ENCODE data around the gene MSRB3.
"Not testable (repeated sequence)": the region's sequence is repeated elsewhere in the genome, so short reads cannot be mapped to it uniquely, and the experiment has no call there.

MSRB3 gene

DNA sequence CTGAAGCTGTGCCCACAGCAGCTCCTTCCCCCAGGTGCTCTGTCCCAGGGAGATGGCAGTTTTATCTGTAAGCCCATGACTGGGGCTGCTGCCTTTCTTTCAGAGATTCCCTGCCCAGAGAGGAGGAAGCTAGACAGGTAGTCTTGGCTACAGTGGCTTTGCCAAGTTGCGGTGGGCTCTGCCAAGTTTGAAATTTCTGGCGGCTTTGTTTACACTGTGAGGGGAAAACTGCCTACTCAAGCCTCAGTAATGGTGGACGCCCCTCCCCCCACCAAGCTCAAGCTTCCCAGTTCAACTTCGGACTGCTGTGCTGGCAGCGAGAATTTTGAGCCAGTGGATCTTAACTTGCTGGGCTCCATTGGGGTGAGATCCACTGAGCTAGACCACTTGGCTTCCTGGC lies 124.7 kb downstream of the MSRB3 start:
- no peak for DNase-seq (ENCODE audit: low read depth)

DNA sequence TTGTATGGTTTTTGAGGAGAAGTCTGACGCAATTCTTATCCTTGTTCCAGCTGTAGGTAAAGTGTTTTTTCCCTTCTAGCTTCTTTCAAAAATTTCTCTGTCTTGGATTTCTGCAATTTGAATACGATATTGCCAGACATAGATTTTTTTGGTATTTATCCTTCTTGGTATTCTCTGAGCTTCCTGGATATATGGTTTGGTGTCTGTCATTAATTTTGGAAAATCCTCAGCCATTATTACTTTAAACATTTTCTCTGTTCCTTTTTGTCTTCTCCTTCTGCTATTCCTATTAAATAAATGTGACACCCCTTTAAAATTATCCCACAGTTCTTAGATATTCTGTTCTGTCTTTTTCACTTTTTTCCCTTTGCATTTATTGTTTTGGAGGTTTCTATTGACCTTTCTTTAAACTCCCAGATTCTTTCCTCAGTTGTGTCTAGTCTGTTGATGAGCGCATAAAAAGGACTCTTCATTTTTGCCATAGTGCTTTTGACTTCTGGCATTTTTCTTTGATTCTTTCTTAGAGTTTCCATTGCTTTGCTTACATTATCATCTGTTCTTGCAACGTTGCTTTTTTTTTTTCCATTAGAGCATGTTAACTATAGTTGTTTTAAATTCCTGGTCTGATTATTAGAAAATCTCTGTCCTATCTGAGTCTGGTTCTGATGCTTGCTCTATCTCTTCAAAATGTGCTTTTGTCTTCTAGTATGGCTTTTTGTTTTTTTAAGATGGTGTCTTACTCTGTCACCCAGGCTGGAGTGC lies 129.1 kb downstream of the MSRB3 start:
- no peak for DNase-seq (ENCODE audit: low read depth)

DNA sequence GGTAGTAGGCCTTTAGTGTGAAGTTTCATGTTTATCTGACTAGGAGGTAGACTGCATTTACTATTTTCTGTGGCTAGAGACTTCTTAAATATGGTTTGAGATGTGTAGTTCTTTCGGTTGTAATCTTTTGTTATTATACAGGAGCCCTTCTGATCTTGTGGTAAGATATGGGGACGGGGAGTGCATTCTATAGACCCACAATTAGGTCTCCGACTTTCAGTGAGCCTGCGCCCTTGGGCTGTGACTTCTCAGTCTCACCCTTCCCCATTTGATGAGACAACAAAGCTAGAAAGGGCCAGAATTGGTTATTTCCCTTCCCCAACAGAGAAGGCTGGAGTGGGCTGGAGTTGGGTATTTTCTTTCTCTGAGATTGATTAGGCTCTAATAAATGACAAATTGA lies 130.0 kb downstream of the MSRB3 start:
- no peak for DNase-seq (ENCODE audit: low read depth)

DNA sequence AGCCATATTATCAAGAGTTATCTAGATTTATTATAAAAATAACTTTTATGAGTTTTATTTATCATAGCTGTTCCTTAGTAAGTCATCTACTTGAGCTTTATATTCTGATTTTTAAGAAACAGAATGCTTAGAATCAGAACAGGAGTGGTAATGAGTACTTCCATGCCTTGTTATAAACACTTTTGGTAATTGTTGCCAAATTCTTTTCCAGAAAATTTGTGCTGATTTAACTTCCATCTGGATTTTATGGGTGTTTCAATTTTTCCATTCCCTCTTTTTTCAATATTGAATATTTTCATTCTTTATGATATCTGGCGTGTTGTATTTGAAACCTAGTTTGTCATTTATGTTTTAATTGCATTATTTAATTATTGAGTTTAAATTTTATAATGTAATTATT lies 131.2 kb downstream of the MSRB3 start:
- no peak for DNase-seq (ENCODE audit: low read depth)

DNA sequence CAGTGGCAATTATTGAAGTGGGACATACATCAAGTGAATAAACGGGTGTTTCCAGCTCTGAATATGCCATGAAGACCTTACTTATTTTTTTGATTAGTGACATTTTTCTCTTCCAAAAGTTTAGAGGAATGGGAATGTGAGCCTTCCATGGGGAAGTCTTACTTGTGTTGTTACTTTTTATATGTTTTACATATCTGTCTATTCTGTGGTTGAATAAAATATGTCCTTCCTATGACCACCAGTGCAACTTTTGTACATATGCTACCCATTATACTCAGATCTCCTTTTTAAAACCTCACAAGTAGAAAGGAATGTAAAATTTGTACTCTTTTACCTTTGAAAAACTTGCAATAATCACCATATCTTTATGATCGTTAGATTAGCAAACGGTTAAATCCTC lies 132.7 kb downstream of the MSRB3 start:
- DNase-seq (ENCODE audit: low read depth), result no peak

DNA sequence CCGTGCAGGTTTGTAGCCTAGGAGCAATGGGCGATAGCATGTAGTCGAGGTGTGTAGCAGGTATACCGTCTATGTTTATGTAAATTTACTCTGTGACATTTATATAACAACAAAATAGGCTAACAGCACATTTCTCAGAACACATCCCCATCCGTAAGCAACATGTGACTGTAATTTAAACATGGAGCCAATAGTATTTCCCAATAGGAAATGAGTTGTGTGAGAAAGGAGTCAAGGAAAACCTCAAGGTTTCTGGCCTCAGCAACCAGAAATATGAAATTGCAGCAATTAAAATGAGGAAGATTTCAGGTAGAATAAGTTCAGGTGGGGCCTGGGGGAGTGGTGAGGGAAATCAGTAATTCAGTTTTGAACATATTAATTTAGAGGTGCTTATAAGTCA lies 136.0 kb downstream of the MSRB3 start:
- DNase-seq (ENCODE audit: low read depth), result peak; percentile 65

DNA sequence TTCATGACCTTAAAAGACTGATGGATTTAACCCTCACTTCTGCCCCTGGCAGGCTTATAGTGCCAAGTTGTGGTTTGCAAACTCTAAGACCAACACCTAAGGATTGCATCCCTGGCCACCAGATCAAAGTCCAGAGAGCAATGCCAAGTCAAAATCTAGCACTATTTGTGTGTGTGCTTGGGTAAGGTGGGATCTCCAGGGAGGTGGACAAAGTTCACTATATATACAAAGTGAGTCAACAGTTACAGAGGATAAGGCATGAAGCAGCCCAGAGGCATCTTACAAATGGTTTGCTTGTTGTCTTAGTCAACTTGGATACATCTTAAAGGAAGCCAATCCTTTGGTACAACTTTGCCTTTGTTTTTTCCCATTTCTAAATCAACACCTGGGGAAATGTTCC lies 137.3 kb downstream of the MSRB3 start:
- DNase-seq (ENCODE audit: low read depth), result peak; percentile 20

DNA sequence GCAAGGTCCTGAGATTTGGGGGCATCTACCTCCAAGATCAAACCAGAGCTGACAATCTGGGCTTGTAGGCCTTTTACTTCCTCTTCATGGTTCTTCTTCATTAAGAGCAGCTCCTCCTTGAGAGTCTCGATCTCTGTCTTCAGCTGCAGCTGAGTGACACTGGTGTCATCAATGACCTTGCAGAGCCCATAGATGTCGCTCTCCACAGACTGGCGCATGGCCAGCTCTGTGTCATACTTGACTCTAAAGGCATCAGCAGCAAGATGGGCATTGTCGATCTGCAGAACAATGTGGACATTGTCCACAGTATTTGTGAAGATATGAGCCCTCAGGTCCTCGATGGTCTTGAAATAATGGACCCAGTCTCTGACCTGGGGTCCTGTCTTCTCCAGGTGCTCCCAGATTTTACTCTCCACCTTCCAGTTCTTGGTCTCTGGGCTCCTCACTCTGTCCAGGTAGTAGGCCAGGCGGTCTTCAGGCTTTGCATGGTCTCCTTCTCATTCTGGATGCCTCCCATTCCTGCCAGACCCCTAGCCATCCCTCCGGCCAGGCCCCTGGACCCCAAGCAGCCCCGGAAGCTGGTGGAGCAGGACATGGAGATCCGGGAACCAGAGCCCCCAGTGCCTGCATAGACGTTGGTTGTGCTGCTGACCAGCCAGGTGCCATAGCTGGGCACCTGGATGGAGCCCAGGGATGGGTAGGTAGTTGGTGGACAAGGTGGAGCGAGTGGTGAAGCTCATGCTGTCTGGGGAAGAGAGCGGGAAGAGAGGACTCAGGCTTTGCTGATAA lies 141.0 kb downstream of the MSRB3 start:
- DNase-seq (ENCODE audit: low read depth), result no peak

DNA sequence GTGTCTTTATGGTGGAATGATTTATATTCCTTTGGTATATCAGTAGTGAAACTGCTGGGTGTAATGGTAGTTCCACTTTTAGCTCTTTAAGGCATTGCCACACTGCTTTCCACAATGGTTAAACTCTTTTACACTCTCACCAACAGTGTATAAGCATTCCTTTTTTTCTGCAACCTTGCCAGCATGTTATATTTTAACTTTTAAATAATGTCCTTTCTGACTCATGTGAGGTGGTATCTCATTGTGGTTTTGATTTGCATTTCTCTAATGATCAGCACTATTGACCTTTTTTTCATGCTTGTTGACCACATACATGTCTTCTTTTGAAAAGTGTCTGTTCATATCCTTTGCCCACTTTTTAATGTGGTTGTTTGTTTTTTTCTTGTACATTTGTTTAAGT lies 142.5 kb downstream of the MSRB3 start:
- DNase-seq (ENCODE audit: low read depth), result no peak

DNA sequence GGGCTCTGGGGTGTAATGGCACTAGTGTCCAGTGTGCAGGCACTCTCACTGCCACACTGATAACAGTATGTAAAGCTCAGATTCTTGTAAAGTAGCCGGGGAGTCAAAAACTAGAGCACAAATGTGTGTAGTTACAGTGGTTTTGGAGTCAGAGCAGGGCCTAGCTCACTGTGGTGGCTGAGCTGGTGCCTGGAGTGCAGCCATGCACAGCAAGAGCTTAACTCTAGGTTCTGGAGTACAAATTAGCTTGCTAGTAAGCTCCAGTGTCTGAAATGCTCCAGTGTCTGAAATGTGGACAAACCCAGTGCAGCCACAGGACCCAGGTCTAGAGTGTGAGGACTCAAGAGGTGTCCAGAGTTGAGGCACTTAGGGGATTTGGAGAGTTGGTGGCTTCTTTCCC lies 149.2 kb downstream of the MSRB3 start:
- DNase-seq (ENCODE audit: low read depth), result no peak

DNA sequence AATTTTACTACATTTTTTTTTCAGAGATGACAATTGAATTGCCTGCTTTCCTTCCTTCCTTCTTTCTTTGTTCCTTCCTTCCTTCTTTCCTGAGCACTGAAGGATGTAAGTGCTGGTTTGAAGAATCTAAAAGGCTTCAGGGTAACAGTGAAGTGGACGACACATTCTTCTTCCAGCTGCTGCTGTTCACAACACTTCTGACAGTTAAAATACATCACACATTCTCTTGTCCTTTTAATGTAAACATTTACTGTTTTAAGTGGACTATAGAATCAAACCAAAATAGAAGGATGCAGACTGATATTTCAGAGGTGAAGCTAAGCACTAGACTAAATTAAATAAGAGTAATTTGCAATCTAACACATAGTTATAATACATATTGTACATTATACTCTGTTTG lies 151.5 kb downstream of the MSRB3 start:
- no peak for DNase-seq (ENCODE audit: low read depth)

DNA sequence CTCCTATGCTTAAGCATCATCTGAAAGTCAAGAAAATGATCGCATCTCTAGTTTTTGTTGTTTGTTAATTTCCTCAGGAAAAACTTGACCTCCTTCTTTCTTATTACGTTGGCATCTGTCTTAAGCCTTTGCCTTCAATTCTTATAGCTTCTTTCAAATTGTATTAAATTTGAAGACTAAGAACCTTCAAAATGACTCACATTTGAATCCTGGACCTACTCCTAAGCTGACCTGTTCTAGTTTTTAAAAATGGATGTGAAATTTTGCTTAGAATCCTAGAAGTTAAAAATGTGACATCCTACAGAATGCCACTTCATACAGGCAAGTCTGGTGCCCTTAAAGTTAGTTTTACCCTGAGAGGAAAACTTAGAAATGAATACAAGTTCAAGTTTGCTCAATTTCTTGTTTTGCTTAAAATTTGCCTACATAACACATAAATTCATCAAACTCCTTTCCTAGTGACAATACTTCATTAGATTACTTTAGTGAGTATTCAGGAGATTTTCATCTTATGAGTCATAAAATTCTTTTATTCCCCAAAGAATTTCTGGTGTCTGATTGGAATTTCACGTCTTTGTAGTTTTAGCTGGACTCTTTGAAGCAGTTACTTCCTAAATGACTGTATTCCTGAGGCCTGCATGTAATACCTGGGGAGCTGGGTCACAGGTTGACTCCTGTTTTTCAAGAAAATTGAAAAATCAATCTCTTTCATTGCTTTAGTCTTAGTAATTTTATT lies 152.3 kb downstream of the MSRB3 start:
- peak; percentile 76 for DNase-seq (ENCODE audit: low read depth)

DNA sequence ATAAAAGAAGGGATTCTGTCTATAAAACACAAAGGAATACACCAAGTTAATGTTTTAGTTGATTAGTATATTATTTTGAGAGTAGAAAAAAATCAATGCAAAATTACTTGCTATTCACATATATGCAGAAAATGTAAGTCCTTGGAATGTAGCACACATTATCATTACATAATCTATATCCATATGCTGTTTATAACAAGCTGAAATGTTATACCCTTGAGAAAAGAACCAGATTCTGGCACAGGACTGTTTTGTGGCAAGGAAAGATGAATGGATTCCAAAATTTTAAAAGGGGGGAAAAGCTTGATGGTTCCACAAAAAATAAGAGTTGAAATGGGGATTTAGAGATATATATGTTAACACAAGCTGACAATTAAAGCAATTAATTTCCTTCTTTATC lies 153.6 kb downstream of the MSRB3 start:
- DNase-seq (ENCODE audit: low read depth), result no peak

DNA sequence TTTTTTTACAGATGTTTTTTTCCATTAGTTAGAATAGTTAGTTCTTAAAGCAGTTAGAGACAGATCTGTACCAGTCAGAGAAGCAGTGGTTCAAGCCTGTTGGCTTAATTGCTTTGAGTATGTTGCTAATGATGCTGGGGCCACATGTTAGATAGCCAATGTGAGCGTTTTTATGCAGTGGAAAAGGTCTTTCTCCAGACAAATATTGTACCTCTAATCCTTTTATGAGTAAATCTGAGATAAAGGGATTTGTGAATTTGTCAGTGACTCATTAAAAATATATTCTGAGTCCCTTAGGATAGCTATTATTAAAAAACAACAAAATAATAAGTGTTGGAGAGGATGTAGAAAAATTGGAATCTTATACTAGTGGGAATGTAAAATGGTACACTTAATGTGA lies 154.2 kb downstream of the MSRB3 start:
- peak; percentile 59 for DNase-seq (ENCODE audit: low read depth)

DNA sequence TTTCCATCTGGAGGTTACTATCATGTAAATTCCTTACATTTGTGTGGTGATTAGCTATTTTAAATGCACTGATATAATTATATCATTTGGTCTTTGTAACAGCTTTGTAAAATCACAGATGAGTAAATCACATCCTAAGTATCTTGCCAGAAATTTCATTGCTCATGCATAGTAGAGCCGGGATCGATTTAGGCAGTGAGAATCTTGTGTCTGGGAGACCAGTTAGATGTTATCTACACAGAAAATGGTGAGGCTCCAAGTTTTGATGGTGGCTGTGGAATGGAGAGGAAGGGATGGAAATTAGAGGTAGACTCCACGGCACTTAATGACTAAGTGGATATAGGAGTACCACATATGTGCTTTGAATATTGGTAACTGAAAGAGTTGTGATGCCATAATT lies 156.3 kb downstream of the MSRB3 start:
- DNase-seq (ENCODE audit: low read depth), result no peak

DNA sequence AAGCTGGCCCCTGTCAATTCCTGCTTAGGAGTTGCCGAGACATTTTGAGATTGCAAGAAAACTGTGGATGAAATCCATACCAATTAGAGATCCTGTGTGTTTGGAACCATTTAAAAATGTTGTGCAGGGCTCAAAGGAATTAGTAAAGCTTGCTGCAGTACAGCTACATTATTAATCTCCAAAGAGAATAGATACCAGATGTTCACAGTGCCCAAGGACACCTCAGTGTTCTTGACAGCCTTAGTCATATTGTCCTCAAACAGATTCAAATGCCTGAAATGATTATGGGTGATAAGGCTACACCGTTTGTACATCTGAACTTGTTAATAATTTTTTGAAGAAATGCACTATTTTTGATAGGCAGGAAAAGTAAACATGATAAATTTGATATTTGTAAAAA lies 164.6 kb downstream of the MSRB3 start:
- DNase-seq (ENCODE audit: low read depth), result no peak

DNA sequence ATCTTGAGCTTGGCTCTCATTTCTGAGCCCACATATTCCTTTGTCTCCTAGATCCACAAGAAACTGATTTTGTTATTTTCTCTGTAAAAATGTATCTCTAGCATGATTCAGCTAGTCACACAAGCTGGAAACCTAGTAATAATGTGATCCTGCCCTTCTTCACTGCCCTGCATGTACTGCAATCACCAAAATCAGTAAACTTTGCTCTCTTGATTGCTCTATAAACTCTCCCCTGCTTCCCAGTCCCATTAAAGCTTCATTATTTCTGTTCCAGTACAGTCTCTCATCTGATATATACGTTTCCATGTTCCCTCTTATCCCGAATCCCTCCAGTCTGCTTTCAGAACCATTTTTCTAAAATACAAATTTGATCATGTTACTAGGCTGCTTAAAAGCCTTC lies 166.5 kb downstream of the MSRB3 start:
- no peak for DNase-seq (ENCODE audit: low read depth)

DNA sequence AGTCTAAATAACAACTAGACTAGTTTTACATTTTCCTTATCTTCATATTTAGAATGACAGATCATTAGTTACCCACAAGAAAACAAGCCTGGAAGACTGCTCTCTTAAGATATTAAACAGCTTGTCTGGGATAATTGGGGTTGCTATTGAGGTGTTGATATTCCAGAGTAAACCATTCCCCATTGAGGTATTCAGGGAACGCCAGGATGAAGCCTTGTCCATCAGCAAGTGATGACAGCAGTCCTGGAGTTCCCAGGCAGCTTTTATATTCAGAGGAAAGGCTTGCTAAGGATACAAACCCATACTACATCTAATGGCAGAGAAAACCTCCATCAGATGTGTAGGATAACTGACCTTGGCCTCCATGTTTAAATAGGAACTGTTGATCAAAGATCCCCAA lies 168.4 kb downstream of the MSRB3 start:
- DNase-seq (ENCODE audit: low read depth), result no peak

DNA sequence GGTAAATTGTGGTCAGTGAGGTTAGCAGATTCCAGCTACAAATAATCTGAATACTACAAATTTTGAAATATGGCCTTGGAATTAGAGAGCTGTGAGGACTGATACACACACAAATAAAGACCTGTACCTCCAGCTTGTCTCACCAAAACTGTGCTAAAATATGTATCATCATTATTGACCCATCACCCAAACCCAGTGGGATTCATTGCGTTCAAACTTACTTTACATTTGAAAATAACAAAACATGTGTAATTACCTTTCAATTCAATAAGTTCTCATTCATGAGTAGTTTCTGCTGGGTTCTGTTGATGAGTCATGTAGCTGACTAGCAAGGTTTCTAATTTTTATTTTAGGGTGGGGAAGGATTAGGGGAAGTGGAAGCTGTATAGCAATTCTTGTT lies 170.9 kb downstream of the MSRB3 start:
- DNase-seq (ENCODE audit: low read depth), result peak; percentile 56

DNA sequence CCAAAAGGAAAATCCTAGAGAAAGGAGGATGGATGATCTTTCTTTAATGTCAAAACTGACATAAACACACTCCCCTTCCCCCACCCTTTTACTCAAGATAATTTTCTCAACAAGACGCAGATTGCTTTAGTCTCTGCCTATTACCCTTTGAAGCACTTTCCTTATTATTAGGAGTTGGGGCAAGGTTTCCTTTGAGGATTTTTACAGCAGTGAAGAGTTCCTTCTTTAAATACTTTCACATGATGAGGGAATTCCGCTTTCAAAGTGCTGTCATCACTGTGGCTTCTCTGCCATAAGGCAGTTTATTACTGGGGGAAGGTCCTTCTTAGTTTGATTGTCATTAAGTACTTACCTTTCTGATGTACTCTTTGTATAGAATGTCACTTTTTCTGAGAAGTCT lies 172.1 kb downstream of the MSRB3 start:
- no peak for DNase-seq (ENCODE audit: low read depth)

DNA sequence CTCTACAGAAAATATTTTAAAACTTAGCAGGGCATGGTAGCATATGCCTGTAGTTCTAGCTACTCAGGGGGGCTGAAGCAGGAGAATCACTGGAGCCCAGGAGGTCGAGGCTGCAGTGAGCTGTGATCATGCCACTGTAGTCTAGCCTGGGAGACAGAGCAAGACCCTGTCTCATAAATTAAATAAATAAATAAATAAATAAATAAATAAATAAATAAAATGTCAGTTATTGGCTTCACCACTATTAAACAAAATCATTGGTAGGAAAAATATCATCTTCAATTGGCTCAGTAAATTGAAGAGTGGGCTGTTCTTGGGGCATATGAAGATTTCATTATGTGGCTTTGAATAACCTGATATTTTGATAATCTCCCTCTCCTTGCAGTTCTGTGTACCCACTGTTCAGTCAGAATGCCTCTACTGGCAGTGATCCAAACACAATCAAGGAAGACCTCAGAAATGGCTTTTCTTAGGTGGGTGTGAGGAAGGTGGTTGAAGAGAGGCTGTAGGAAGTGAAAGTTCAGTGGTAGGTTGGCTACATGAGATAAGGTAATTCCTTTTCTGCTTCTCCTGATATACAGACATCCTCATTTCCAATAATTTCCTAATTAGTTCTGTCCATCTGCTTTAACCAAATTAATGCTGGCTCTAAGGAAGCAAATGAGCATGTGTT lies 175.8 kb downstream of the MSRB3 start:
- DNase-seq (ENCODE audit: low read depth), result no peak

DNA sequence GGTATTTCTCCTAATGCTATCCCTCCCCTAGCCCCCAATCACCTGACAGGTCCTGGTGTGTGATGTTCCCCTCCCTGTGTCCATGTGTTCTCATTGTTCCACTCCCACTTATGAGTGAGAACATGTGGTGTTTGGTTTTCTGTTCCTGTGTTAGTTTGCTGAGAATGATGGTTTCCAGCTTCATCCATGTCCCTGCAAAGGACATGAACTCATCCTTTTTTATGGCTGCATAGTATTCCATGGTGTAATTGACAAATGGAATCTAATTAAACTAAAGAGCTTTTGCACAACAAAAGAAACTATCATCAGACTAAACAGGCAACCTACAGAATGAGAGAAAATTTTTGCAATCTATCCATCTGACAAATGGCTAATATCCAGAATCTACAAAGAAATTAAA lies 178.9 kb downstream of the MSRB3 start:
- DNase-seq (ENCODE audit: low read depth), result not testable (repeated sequence)

DNA sequence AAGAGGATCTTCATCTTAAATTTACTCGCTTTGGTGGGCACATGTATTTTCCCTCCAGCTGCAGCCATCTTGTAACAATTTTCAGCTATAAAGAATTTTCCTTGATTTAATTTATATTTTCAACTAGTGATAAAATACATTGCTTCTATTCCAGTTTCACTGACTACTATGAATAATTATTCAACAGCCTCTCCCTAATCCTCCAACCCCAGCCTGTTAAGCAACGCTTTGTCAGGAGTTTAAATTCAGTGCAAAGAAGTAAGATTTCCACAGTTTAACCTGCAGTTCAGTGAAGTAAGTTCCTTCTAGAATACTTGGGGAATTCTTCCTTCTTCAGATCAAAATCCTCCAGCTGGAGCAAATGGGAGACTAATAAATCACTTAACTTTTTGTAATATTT lies 180.2 kb downstream of the MSRB3 start:
- DNase-seq (ENCODE audit: low read depth), result no peak

All from iris pigment epithelial cell (primary cell).